Fibroblast of lung (primary cell): Measurements from ENCODE around the gene TBC1D30. TPM values are rescaled to one million over a fixed set of nuclear protein-coding genes. Genes with fewer than 3 reads are reported as not detected.
A peak's percentile ranks its signal among the peaks of the same experiment; 100 is the strongest.

Experiments used
- DNase-seq, 2 donors: peaks; one replicate each; pipeline versions ENCODE4 v3.0.0 to v3.0.0-alpha.2; 2010; ENCODE audit warnings: low read depth in 2 of 2
- H2AFZ ChIP-seq: 2 replicates; pipeline ENCODE4 v1.5.1; 2012; ENCODE audit warnings: low read length, control low read depth, inconsistent platforms
- H3K27ac ChIP-seq: 2 replicates; pipeline ENCODE4 v1.5.1; 2011; ENCODE audit warnings: low read length, control low read depth; ENCODE audit not compliant: insufficient read depth
- H3K27me3 ChIP-seq: 2 replicates; pipeline ENCODE4 v1.5.1; 2011; ENCODE audit warnings: mild to moderate bottlenecking, low read length; ENCODE audit not compliant: control insufficient read depth, insufficient read depth
- H3K36me3 ChIP-seq: 2 replicates; pipeline ENCODE4 v1.5.1; 2011; ENCODE audit warnings: low read length; ENCODE audit not compliant: control insufficient read depth, insufficient read depth
- H3K4me1 ChIP-seq: 2 replicates; pipeline ENCODE4 v1.5.1; 2011; ENCODE audit warnings: low read length; ENCODE audit not compliant: control insufficient read depth, insufficient read depth; ENCODE audit errors: extremely low read depth
- H3K4me2 ChIP-seq: 2 replicates; pipeline ENCODE4 v1.5.1; 2011; ENCODE audit warnings: low read length, control low read depth; ENCODE audit not compliant: insufficient read depth; ENCODE audit errors: extremely low read depth
- H3K4me3 ChIP-seq, 4 experiments: fragments of 200-600 bp in 1 of 4; sonication (generic) in 1 of 4; replicated peaks in 1 of 4; 2 replicates each; pipeline ENCODE4 v1.5.1; 2011 to 2016; ENCODE audit warnings: low read length in 4 of 4, low read depth in 3 of 4, mild to moderate bottlenecking in 3 of 4, control low read depth in 2 of 4, inconsistent platforms in 1 of 4, mixed read lengths in 1 of 4; ENCODE audit not compliant: insufficient read depth in 1 of 4; ENCODE audit errors: control extremely low read depth in 1 of 4
- H3K79me2 ChIP-seq: 2 replicates; pipeline ENCODE4 v1.5.1; 2012; ENCODE audit warnings: mild to moderate bottlenecking, low read length, inconsistent platforms; ENCODE audit not compliant: control insufficient read depth, insufficient read depth
- H3K9ac ChIP-seq: 2 replicates; pipeline ENCODE4 v1.5.1; 2011; ENCODE audit warnings: mild to moderate bottlenecking, low read length, control low read depth; ENCODE audit not compliant: insufficient read depth
- H3K9me3 ChIP-seq: 2 replicates; pipeline ENCODE4 v1.5.1; 2012; ENCODE audit warnings: low read depth, low read length; ENCODE audit not compliant: control insufficient read depth, insufficient read depth
- H4K20me1 ChIP-seq: 2 replicates; pipeline ENCODE4 v1.5.1; 2011; ENCODE audit warnings: low read length; ENCODE audit not compliant: control insufficient read depth, insufficient read depth; ENCODE audit errors: extremely low read depth
- EZH2 ChIP-seq: IDR thresholded peaks from 2 replicates; pipeline ENCODE4 v1.5.1; 2012; ENCODE audit warnings: low read length, control low read depth, mild to moderate bottlenecking; ENCODE audit errors: missing control alignments
- polyA plus RNA-seq, 2 donors: library from polyadenylated mRNA; depleted of rRNA in 1 of 2; stranded (reverse) in 1 of 2; unstranded in 1 of 2; fragments of >200 nt; gene quantifications; 2 replicates each; pipeline ENCODE4 v1.2.1, GENCODE V29; 2011 to 2012; ENCODE audit warnings: missing spikeins in 1 of 2
- total RNA-seq: library from RNA; depleted of rRNA; stranded (reverse); fragments of >200 nt; gene quantifications from 2 replicates; pipeline ENCODE4 v1.2.1, GENCODE V29; 2014
- TF ChIP-seq, protein P1 (sequence below), 2 donors: IDR thresholded peaks in 1 of 2; conservative IDR thresholded peaks in 1 of 2; 1 replicate in 1 of 2; 2 replicates in 1 of 2; pipeline ENCODE4 v1.5.1; 2011 to 2012; ENCODE audit warnings: low read length in 2 of 2, control low read depth in 1 of 2, inconsistent platforms in 1 of 2, low read depth in 1 of 2, mild to moderate bottlenecking in 1 of 2

Gene TBC1D30
- total and polyA plus RNA-seq, 2 donors (not counting 1 experiment from before 2014, with no cell fraction given) = 0.24 to 0.66 TPM

GRCh38 chr12:64891629-64892028 is 67.2 kb downstream of the TBC1D30 start:
- no peak overlapping the region for H3K9ac ChIP-seq
- peaks cover 7% of the 10 kb centered on the region for H3K27me3 ChIP-seq
- H2AFZ ChIP-seq = no peak overlapping the region
- H3K36me3 ChIP-seq = no peaks in the 10 kb centered on the region
- H3K4me3 ChIP-seq = no peak overlapping the region
- H3K9me3 ChIP-seq = no peaks in the 10 kb centered on the region
- no peak overlapping the region for H3K4me2 ChIP-seq
- DNase-seq = no peak
- no peaks in the 10 kb centered on the region for H3K79me2 ChIP-seq
- no peak for TF ChIP-seq EZH2
- TF ChIP-seq, protein P1, sequence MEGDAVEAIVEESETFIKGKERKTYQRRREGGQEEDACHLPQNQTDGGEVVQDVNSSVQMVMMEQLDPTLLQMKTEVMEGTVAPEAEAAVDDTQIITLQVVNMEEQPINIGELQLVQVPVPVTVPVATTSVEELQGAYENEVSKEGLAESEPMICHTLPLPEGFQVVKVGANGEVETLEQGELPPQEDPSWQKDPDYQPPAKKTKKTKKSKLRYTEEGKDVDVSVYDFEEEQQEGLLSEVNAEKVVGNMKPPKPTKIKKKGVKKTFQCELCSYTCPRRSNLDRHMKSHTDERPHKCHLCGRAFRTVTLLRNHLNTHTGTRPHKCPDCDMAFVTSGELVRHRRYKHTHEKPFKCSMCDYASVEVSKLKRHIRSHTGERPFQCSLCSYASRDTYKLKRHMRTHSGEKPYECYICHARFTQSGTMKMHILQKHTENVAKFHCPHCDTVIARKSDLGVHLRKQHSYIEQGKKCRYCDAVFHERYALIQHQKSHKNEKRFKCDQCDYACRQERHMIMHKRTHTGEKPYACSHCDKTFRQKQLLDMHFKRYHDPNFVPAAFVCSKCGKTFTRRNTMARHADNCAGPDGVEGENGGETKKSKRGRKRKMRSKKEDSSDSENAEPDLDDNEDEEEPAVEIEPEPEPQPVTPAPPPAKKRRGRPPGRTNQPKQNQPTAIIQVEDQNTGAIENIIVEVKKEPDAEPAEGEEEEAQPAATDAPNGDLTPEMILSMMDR (conservative IDR thresholded peaks at IDR 0.05 in 1 of 2, IDR thresholded peaks at IDR 0.05 in 1 of 2; ENCODE audit: low read depth in 1 of 2, low read length in 2 of 2) = no peak
- H3K4me1 ChIP-seq = peaks cover 13% of the 10 kb centered on the region
- no peaks in the 10 kb centered on the region for H4K20me1 ChIP-seq
- H3K27ac ChIP-seq = no peak overlapping the region

- Histone ChIP-seq H3K9me3 (no peaks in the 10 kb centered on the region), H3K9ac (no peak overlapping the region), H2AFZ (no peak overlapping the region), H3K4me1 (peaks cover 13% of the 10 kb centered on the region), H3K27me3 (peaks cover 7% of the 10 kb centered on the region), H3K36me3 (no peaks in the 10 kb centered on the region), H3K27ac (no peak overlapping the region), H3K4me3 (no peak overlapping the region), H3K4me2 (no peak overlapping the region), H3K79me2 (no peaks in the 10 kb centered on the region), H4K20me1 (no peaks in the 10 kb centered on the region)
- DNase-seq = no peak
- TF ChIP-seq, protein P1 (conservative IDR thresholded peaks at IDR 0.05 in 1 of 2, IDR thresholded peaks at IDR 0.05 in 1 of 2; ENCODE audit: low read depth in 1 of 2, low read length in 2 of 2) = no peak
- TF ChIP-seq EZH2 = no peak
Observed at GRCh38 chr12:64892561-64892960, 68.1 kb downstream of the TBC1D30 start.

- H3K27ac ChIP-seq = no peak overlapping the region
- H3K4me3 ChIP-seq = no peak overlapping the region
- no peaks in the 10 kb centered on the region for H3K36me3 ChIP-seq
- no peaks in the 10 kb centered on the region for H3K9me3 ChIP-seq
- TF ChIP-seq, protein P1 (conservative IDR thresholded peaks at IDR 0.05 in 1 of 2, IDR thresholded peaks at IDR 0.05 in 1 of 2; ENCODE audit: low read depth in 1 of 2, low read length in 2 of 2) = no peak
- no peak for TF ChIP-seq EZH2
- no peaks in the 10 kb centered on the region for H4K20me1 ChIP-seq
- H3K27me3 ChIP-seq = peaks cover 7% of the 10 kb centered on the region
- no peak overlapping the region for H3K9ac ChIP-seq
- no peak overlapping the region for H3K4me2 ChIP-seq
- no peaks in the 10 kb centered on the region for H3K79me2 ChIP-seq
- H3K4me1 ChIP-seq = peaks cover 13% of the 10 kb centered on the region
- peak; percentile 69 to 76 for DNase-seq
- H2AFZ ChIP-seq = peak overlapping the region; percentile 47
Observed at GRCh38 chr12:64893961-64894360, 69.5 kb downstream of the TBC1D30 start.
